Bone marrow (tissue), 2 donors: ENCODE measurements around the gene KCNMA1.
A peak's percentile ranks its signal among the peaks of the same experiment; 100 is the strongest.

Experiments used
- DNase-seq, 2 donors: peaks; one replicate each; lab custom pipeline; 2025; lab: John Stamatoyannopoulos, UW

The KCNMA1 gene

DNA sequence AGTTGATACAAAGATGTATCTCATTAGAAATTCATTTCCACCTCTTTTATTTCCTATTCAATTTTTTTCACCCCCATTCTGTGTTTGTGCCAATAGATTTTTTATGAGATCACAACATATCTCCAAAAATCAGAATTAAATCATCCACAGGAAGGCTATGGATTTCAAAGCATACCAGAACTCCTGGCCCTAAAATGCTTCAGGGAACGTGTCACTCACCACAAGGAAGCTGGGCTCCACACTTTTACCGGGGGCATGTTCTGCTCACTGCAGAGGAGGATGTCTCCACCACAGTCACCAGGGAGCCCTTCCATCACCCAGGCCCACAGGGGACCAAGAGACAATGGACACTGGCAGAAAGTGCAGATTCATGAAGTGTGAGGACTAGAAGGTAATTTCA, 456.8 kb downstream of the KCNMA1 start:
- DNase-seq, result no peak

DNA sequence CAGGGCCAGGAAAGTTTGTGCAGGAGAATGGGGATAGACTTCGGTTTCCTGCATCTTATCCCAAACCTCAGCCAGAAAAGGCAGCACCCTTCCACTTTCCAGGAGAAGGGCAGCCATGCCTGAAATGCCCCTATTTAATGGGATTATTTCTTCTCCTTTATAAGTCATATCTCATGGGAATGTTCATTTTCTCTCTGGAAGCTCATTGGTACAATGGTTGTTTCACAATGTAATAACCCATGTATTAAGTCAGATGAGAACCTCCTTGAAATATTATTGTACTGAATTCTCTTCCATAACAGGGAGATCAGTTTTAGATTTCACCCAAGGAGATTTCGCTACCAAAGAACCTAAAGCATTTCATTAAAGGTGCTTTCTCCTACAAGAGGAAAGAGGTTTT, 457.5 kb downstream of the KCNMA1 start:
- no peak for DNase-seq

DNA sequence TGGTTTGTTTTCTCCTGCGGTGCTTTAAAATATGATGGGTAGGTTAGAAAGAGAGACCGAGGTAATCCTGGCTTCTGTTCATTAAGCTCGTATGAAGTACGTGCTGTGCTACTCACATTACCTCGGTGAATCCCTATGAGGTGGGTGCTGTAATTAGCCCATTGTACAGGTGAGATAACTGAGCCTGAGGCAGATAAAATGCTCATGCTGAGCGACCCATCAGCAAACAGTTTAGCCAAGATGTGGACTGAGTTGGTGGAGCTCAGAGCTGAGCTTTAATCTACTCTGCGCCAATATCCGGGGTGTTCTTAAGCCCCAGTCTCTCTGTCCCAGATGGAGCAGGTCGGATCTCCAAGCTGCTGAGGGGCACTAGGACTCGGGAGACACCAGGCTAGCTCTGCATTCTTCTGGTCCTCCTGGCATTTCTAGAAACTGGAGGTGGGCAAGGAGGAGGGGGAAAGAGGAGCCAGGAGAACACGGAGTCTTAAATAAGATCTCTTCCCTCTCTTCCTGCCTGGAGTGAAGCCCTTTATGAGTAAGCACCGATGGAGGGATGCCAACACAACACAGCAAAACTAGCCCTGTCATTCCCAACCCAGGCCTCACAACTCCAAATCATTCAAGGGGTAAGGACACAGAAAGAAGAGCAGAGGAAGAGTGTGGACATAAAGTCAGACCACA, 458.5 kb downstream of the KCNMA1 start:
- no peak for DNase-seq

DNA sequence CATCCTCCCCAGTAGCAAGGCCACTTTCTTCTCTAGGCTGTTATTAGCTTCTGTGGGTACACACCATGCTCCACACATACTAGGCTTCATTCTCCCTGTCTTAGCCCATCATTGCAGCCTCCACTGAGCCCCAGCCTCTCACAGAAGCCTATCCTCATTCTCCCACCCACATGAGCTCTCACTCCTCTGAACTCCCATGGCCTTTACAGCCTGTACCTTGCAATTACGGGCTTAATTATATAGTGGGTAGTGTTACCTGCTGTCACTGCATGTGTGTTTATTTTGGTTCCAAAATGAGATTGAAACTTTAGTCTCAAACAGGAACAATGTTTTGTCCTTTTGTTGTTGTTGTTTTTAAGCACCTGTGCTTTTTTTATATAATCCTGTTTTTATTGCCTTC, 460.0 kb downstream of the KCNMA1 start:
- no peak for DNase-seq

DNA sequence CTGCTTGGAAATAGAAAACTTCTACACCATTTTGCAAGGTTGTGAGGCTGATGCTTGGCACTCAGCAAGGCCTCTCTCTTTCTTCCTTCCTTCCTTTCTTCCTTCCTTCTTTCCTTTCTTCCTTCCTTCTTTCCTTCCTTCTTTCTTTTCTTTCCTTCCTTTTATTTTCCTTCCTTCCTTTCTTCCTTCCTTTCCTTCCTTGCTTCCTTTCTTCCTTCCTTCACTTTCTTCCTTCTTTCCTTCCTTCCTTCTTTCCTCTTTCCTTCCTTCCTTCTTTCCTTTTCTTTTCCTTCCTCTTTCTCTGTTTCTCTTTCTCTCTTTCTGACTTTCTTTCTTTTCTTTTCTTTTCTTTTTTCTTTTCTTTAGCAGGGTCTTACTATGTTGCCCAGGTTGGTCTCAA, 460.4 kb downstream of the KCNMA1 start:
- no peak for DNase-seq

DNA sequence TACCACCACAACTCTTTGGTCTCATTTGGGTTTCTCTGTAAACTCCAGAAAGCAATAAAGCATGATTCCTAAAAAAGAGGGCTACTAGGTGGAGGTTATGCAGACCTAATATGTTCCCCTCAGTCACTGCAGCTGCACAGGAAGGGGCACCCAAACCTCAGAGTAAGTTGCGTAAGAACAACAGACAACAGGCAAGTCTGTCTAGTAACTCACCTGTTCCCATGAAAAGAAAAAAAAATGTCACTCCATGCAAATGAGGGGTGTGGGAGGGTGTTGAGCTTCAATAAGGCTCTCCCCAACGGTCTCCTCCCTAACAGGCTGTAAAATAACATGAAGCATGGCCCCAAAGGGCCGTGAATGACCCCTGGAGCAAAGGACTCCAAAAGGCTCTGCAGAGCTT, 461.4 kb downstream of the KCNMA1 start:
- no peak for DNase-seq

DNA sequence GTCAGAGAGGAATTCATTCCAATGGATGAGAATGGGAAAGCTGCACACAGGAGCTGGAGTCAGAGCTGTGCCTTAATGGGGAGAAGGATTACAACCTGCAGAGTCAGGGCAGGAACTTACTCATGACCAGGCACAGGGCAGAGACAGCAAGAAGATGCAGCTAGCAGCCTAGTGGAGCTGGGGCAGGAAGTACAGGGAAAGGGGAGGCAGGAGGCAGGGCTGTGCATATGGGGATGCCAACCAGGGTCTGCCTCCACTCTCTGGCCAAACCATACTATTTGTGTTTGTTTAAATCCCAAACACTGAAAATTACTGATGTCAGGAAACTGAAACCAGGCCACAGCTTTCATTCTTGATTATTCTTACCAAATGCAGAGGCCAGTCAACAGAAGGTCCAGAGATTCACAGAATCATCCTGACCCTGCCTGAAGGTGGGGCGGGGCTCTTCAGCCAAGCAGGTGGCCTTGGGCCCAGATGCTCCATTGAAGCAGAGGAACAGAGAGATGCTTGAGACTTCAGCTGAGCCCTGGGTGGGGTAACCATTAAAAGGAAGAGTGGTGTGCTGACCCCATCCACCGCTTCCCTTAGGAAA, 461.9 kb downstream of the KCNMA1 start:
- no peak for DNase-seq

DNA sequence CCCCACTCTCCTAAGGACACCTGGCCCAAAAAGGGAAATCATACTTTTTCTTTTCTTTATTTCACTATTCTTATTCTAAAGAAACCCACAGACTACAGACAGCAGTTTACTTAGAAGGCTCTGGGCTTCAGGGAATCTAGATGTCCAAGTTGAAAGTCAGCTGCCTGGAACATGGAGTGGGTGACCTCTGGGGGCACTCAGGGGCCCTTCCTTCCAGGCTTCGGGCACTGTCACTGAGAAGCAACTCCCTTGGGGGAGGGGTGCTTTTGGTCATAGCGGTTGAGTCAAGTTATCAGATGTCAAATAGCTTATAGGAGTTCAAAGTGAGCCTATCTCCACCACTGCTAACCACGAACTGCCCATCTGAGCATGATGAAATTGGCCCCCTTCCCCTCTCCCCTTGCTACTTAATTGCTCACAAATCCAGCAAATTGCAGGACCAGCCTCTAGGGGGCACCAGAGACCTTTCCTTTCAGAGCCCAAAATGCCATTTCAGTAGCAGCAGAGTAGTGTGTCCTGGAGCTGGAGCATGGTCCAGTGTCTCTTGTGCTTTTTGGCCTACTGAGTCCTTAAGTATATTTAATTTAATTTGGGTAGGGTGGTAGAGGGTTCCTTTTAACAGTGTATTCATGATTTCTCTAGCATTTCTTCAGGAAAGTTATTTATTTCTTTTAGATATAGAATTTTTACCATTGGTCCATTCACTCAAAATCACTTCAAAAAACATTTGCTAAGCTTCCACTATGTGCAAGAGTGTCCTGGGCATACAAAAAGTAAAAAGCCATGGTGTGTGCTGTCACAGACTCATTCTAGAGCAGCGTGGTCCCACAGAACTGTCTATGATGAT, 463.8 kb downstream of the KCNMA1 start:
- peak; percentile 18 to 45 for DNase-seq

DNA sequence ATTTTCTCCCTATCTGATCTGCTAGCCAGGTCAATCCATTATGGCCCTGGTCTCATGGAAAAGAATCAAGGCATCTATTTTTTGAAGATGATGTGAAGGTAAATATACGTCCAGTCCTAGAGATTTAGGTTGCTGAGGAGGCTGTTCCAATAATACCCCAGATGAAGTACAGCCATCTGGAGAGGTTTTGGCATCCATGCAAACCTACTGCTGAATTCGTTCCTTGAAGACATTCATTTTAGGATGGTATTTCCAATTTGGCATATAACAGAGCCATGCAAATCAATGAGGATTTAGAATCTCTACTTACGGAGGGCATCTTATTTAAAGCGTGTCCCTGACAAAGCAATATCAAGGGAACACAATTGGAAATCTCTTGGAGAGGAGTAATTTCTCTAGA, 465.5 kb downstream of the KCNMA1 start:
- DNase-seq, result no peak

DNA sequence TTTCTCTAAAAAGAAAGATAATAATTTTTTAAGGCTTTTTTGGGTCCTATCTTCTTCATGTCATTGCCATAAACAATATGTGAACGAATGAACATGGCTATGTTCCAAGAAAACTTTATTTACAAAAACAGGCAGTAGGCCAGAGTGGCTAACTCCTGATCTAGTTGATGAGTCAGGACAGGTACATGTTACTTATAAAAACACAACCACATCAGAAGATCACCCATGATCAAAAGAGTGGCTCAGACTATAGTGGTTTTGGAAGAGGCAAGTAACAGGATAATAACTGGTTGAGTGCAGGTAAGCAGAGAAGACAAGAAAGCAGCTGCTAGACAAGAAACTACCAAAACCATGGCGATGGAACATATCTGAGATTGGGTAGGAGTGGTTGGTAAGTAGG, 468.7 kb downstream of the KCNMA1 start:
- no peak for DNase-seq

DNA sequence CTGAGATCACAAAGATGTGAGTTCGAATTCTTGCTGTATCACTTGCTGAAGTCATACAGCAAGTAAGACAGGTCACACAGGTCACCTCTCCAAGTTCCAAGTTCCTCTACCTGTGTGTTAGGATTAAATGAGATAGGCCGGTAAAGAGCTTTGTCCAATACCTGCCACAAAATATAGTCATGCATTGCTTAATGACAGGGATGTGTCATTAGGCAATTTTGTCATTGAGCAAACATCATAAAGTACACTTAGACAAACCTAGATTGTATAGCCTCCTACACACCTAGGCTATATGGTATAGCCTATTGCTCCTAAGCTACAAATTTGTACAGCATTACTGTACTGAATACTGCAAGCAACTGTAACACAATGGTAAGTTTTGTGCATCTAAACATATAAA, 469.4 kb downstream of the KCNMA1 start:
- DNase-seq, result no peak

DNA sequence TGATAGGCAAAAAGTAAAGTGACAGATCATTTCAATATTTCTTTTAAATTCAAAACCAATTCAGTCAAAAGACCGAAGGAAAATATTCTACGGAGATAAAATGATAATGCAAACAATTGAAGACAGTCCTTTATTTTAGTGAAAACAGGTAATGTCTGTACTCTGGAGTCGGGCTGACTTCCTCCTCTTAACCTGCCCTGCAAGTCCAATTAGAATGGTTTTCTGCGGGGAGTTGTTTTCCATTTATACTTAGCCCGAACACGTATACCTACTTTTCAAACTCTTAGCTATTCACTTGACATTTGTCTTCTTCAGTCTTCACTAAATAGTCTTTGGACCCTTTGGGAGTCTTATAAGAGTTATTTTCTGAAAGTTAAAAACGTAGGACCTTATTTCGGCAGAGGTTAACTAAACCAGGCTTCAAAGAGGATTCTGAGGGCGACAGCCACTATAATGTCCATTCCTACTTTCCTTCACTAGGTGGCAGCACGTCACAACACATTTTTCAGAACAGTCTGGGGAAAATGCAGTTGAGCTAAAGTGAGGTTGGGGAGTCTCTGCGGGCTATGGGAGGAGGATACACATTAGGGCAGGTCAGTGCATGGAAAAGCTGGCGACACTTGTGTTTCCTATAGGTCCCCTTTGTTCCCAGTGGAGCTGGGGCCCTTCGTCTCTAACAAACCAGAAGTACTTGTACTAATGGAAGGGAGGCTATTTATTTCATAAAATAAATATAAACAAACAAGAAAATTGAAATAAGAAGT, 472.0 kb downstream of the KCNMA1 start:
- no peak for DNase-seq

DNA sequence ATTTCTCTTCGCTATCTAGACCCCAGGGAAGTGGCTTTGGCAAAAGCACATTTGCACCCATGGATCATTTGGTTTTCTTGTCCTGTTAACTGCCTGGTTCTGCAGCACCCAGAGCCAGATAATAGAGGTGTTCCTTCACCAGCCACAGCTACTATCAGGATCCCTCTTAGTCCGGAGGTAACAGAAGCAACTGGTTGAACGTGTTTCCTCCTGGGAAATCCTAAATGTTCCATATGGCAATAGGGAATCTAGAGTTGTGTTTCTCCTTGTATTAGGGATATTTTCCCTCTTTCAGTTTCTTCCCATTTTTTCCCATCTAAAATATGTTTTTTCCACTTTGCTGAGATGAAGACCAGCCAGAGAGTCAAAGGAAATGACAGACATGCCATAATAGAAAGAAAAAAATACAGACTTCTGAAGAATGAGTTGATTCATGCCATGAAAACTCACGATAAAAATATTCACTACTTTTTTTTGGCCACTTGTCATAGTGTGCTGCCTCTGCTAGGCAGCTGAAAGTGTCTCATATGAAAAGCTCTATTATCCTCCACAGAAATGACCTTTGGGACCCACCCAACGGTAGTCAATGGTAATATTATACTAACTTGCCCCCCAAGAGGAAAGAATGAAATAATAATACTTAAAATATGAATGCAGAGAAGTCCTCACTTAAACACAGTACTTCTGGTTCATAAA, 472.8 kb downstream of the KCNMA1 start:
- no peak for DNase-seq

DNA sequence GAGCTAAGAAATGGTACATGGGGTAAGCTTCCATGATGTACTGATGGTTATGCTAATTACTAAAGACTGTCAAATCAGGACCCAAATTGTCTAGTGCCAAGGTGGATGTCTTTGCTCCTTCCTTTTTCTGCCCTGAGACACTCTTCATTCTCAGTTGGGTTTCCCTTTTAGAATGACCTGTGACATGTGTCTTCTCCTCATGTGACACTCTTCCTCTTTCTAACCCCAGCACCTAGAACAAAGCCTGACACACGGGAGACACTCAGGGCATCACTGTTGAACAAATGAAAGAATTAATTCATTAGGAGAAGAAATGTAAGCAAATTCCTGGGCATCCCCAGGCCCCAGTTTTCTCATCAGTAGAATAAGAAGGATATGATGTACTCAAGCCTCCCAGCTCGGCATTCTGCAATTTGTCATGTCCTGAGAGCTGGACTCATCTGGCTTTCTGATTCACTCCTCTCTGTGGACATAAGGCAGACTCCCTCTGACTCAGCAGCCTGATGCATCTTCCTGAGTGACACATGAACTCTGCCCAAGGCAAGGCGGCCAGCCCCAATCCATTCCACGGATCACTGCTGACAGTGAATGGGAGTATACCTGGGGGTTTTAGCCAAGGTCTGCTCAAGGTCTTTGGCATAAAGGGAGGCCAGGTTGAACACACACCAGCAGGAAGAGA, 473.8 kb downstream of the KCNMA1 start:
- DNase-seq, result no peak

DNA sequence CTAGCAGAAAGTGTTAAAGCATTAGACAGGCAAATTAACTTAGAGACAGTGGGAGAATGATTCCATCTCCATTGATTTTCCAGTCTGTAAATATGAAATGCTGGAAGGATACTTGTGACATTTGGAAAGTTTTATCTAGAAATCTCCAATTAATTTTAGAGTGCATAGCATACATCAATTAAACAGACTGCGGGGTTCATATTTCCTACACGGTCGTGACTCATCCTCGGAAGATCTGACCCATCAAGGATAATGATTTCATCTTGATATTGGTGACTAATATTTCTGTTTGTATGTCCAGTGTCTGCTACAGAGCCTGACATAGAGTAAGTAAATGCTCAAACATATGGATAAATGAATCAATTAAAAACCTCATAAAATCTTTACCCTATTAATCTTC, 474.9 kb downstream of the KCNMA1 start:
- DNase-seq, result no peak

DNA sequence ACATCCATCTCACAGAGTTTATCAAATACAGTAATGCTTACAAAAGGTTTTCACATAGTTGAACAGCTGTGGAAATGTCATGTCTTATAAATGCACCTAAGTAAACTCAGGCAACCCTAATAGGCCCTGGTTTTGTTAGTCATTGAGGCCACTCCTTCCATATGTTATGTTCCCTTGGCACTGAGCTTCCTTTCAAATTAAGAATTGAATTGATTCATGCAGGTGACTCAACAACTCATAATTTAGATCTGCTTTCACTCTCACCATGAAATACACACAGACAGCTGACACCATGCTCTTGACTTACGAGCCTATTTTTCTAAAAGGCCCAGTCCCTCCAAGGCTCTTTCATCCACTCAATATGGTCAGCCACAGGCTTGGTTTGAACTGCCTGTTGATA, 476.9 kb downstream of the KCNMA1 start:
- DNase-seq, result no peak

DNA sequence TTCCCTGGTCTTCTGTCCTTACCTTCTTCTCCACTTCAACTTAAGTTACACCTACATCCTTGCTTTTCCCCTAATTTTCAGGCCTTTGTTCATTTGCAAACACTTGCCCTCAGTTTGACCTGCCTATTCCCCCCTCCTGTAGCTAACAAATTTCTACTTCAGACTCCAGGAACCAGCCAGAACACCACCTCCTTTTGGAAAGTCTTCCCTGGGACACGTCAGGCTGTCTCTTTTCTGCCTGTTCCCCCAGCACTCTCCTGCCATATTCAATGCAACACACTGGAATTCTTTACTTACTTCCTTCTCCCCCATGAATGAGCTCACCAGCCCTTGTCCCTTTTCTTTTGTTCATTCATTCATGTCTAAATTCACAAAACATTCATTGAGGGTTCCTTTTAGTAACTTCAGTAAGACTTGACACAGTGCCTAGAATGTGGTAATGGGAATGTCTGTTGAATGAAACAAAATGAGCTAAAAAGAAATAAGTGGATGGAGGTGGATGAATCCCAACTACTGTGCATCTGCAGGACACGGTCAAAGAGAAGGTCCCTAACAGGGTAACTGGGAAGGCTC, 478.0 kb downstream of the KCNMA1 start:
- no peak for DNase-seq

DNA sequence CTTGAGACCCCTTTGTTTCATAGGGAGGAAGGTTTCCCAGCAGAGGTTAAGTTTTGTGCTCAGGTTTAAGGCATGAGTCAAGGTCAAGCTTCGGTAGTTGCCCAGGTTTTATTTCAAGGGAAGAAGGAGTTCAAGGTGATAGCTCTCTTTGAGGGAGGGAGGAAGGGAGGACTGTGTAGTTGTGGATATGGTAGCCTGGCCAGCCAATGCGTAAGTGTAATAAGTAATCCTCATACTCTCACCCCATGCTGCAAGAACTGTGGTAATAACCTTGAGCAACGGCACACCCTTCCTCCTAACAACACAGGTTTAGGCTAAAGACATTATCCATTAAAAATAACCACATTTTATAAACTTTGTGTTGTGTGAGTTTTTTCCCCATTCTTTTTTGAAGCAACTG, 478.9 kb downstream of the KCNMA1 start:
- DNase-seq, result no peak

DNA sequence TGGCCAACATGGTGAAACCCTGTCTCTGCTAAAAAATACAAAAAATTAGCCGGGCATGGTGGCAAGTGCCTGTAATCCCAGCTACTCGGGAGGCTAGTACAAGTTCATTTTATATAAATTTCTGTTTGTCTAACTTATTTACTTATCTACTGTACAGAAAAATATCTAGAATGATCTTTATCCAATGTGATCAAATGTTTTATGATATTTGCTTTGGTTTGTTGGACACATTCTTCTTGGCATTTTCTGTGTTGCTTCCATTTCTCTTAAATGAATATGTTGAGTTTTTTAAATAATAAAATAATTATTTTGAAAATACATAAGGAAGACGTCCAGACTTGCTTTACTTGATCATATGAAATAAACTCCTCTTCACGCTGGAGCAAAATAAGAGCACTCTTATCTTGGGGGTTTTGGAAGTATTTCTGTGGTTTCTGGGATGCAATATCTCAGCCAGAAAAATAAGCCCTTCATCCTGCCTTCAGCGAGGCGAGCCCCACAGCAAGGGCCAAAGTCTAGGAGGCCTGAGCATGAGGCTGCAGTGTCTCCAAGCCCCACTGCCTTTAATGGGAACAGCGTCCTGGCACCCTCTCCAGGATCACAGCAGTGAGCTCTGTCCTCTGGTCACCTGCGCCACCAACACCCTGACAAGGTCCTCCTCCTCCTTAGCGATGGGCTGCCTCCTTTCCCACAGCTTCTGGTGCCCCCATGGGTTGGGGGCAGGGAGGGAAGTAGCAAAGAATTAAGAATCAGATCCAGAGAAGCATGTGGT, 480.2 kb downstream of the KCNMA1 start:
- no peak for DNase-seq

DNA sequence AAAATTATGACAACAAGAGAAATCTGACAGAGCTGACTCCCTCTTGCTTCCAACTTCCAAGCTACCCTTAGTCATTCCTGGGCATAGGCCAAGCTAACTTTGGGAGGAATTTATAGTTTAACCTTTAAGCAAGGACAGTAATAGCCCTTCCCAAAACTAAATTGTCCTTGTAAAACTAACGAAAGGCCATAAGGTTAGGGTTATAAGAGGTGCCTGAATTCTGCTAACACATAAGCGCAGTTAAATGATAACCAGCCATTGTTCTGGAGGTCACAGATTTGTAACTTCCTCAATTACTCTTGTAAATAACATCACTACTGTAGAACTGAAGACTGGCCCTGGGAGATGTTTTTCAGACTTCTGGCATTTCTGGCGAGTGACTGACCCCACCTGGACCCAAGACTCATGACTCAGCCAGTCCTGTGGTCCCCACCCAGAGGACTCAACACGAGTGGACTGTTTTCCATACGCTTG, 481.2 kb downstream of the KCNMA1 start:
- DNase-seq, result no peak
